Measurements from ENCODE around the gene ZDHHC8.

Gene ZDHHC8

DNA sequence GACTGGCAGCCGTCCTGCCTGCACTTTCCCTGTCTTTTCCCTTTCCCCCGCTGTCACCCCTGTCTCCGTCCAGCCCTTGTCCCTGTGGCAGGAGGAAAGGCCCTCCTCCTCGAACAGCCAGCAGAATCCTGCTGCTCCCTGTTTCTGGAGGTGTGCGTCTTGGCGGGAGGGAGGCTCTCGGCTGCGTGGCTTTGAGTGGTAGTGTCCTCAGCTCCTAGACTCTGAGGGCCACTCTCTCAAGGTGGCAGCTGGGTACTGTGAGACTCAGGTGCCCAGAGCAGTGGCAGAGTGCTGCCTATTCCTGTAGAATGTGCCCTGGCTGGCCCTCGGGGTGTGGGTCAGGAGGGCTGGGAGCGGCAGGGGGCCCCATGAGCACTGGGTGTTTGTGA is 24.8 kb upstream of the ZDHHC8 start:
- DNase-seq (ENCODE audit: low read depth), result no peak
- H3K4me3 ChIP-seq (ENCODE audit: control insufficient read depth, low read depth, low read length), result no peak overlapping the region
- no peak for TF ChIP-seq CTCF (conservative IDR thresholded peaks at IDR 0.05; ENCODE audit: control insufficient read depth, insufficient read depth, low read depth, low read length)

- no peak overlapping the region for H3K4me3 ChIP-seq (ENCODE audit: control insufficient read depth, low read depth, low read length)
- TF ChIP-seq CTCF (conservative IDR thresholded peaks at IDR 0.05; ENCODE audit: control insufficient read depth, insufficient read depth, low read depth, low read length), result no peak
- no peak for DNase-seq (ENCODE audit: low read depth)
Observed at GRCh38 chr22:20107471-20107901, 24.1 kb upstream of the ZDHHC8 start.

DNA sequence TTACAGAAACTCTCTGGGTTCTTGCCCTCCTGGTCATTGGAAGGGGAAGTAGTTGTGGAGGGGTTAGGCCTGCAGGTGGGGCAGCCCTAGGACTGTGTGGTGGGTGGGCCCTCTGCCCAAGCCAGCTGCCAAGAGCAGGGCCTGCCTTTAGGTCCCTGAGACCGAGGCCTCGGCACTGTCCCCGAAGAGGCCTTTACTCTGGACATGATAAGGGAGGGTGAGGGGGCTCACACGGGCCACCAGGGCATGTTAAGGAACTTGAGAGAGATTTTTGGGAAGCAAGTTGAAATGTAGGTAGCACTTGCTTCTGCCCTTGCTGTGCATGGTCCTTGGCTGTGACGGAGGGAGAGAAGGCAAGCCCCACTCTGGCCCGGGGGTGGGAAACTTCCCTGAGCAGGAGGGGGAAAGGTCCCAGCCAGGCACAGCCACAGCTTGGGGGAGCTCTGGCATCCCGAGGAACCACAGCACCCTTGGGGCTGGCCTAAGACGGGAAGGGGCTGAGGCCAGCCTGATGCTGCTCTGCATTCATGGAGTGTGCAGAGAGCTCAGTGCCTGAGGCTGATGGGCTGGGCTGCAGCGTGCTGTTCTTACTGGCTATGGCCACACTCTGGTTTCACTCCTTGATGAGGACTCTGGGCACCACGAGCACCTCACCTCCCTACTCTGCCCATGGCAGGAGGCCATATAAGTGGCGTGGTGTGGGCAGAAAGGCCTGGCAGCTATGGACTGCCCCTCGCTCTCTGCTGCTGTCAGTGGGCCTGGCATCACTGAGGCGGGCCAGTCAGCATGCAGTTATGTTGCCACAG is 23.4 kb upstream of the ZDHHC8 start:
- TF ChIP-seq CTCF (conservative IDR thresholded peaks at IDR 0.05; ENCODE audit: control insufficient read depth, insufficient read depth, low read depth, low read length), result no peak
- H3K4me3 ChIP-seq (ENCODE audit: control insufficient read depth, low read depth, low read length), result no peak overlapping the region
- DNase-seq (ENCODE audit: low read depth), result no peak

GRCh38 chr22:20108757-20109230 is 22.8 kb upstream of the ZDHHC8 start:
- TF ChIP-seq CTCF (conservative IDR thresholded peaks at IDR 0.05; ENCODE audit: control insufficient read depth, insufficient read depth, low read depth, low read length), result no peak
- H3K4me3 ChIP-seq (ENCODE audit: control insufficient read depth, low read depth, low read length), result no peak overlapping the region
- no peak for DNase-seq (ENCODE audit: low read depth)

DNA sequence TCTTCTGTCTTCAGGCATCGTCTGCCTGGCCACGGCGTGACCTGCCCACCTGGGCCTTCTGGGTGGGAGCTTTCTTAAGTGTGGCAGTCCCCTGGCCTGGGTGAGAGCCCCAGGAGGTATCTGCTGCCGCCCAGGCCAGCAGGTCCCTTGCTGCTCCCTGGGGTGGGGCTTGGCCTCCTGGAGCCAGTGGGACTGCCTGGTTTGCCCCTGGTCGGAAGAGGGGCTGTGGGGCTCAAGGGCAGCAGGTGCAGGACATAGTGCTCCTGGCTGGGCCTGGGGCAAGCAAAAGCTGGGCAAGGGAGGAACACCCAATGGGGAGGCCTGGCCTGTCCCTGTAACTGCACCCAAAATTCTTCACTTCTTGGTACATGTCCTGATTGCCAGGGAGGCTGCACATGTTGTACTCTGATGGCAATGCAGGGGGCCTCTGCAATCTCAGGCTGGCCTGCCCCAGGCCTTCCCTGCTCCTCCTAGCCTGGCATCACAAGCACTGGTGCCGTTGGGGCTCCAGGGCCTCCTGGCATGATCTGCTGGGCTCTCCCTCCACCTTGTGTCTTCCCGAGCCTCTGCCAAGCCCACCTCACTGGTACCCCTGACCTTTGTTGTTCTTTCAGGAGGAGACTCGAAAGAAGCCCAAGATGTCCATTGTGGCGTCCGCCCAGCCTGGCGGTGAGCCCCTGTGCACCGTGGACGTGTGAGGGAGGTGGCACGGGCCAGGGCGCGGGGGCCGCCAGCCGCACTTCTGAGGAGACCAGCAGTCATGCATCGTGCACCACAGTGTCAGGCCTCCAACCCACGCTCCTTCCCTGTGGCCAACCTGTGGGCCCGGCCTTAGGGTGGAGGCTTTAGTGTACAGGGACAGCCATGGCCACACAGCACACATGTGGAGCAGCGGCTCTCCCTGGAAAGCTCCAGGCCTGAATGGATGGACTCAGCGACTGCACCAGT is 21.9 kb upstream of the ZDHHC8 start:
- TF ChIP-seq CTCF (conservative IDR thresholded peaks at IDR 0.05; ENCODE audit: control insufficient read depth, insufficient read depth, low read depth, low read length), result no peak
- H3K4me3 ChIP-seq (ENCODE audit: control insufficient read depth, low read depth, low read length), result no peak overlapping the region
- no peak for DNase-seq (ENCODE audit: low read depth)

GRCh38 chr22:20110359-20110985 is 21.1 kb upstream of the ZDHHC8 start:
- DNase-seq (ENCODE audit: low read depth), result no peak
- no peak for TF ChIP-seq CTCF (conservative IDR thresholded peaks at IDR 0.05; ENCODE audit: control insufficient read depth, insufficient read depth, low read depth, low read length)
- no peak overlapping the region for H3K4me3 ChIP-seq (ENCODE audit: control insufficient read depth, low read depth, low read length)
